GM06990 (cell line): Measurements from ENCODE around the gene CLEC1A.

Experiments
- DNase-seq: peaks from one replicate; pipeline ENCODE4 v3.0.0-alpha.2; 2011; ENCODE audit not compliant: insufficient read length; ENCODE audit errors: extremely low read depth
- H3K27me3 ChIP-seq: replicated peaks from 2 replicates; pipeline ENCODE4 v1.6.0; 2011; ENCODE audit warnings: low read length; ENCODE audit not compliant: control insufficient read depth, insufficient read depth
- H3K36me3 ChIP-seq: 2 replicates; pipeline ENCODE4 v1.5.1; 2011; ENCODE audit warnings: low read length; ENCODE audit not compliant: control insufficient read depth, insufficient read depth
- H3K4me3 ChIP-seq: replicated peaks from 2 replicates; pipeline ENCODE4 v1.5.1; 2011; ENCODE audit warnings: low read depth, mild to moderate bottlenecking, control low read depth, low read length
- TF ChIP-seq, protein P1 (sequence below): IDR thresholded peaks from 2 replicates; pipeline ENCODE4 v1.5.1; 2011; ENCODE audit warnings: low read length, control low read depth, mild to moderate bottlenecking, inconsistent platforms; ENCODE audit not compliant: insufficient read depth, poor library complexity, severe bottlenecking

The CLEC1A gene, protein sequence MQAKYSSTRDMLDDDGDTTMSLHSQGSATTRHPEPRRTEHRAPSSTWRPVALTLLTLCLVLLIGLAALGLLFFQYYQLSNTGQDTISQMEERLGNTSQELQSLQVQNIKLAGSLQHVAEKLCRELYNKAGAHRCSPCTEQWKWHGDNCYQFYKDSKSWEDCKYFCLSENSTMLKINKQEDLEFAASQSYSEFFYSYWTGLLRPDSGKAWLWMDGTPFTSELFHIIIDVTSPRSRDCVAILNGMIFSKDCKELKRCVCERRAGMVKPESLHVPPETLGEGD

DNA sequence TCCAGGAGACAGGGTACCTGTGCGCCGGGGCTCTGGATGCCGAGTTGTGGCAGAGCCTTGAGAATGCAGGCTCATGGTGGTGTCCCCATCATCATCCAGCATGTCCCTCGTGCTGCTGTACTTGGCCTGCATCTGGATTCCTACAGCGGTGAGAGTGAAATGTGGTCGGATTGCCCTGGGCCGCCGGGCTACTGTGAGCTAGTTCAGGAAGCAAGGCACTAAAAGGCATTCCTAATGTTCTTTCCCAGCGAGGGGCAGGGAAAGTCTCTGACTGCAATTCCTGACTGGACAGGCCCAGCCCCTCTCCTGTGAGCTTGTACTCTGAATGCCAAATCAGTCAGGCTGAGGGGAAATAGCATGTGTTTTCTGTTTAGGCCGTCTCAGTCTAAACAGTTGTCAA, at the start of gene CLEC1A:
Gene CLEC1A (minus strand): TSS at position 195 of the 400 bp plus-strand sequence. CDS start 63 bp downstream, at position 132.
- Histone ChIP-seq H3K4me3 (no peak within 1 kb of the TSS), H3K36me3 (no peaks in the 10 kb centered on the region), H3K27me3 (no peaks in the 10 kb centered on the region)
- TF ChIP-seq, protein P1, sequence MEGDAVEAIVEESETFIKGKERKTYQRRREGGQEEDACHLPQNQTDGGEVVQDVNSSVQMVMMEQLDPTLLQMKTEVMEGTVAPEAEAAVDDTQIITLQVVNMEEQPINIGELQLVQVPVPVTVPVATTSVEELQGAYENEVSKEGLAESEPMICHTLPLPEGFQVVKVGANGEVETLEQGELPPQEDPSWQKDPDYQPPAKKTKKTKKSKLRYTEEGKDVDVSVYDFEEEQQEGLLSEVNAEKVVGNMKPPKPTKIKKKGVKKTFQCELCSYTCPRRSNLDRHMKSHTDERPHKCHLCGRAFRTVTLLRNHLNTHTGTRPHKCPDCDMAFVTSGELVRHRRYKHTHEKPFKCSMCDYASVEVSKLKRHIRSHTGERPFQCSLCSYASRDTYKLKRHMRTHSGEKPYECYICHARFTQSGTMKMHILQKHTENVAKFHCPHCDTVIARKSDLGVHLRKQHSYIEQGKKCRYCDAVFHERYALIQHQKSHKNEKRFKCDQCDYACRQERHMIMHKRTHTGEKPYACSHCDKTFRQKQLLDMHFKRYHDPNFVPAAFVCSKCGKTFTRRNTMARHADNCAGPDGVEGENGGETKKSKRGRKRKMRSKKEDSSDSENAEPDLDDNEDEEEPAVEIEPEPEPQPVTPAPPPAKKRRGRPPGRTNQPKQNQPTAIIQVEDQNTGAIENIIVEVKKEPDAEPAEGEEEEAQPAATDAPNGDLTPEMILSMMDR, result no peak
- DNase-seq, result no peak

DNA sequence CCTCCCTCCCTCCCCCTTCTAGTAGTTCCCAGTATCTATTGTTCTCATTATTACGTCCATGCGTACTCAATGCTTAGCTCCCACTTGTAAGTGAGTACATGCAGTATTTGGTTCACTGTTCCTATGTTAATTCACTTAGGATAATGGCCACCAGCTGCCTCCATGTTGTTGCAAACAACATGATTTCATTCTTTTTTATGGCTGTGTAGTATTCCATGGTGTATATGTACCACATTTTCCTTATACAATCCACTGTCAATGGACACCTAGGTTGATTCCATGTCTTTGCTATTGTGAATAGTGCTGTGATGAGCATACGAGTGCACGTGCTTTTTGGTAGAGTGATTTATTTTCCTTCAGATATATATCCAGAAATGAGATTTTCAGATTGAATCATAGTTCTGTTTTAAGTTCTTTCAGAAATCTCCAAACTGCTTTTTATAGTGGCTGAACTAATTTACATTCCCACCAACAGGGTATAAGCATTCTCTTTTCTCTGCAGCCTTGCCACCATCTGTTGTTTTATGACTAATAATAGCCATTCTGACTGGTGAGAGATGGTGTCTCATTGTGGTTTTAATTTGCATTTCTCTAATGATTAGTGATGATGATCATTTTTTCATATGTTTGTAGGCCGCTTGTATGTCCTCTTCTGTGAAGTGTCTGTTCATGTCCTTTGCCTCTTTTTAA, 49.1 kb upstream of the CLEC1A start:
- H3K27me3 ChIP-seq, result no peaks in the 10 kb centered on the region
- TF ChIP-seq, protein P1, result no peak

GRCh38 chr12:10142976-10143589, 44.3 kb upstream of the CLEC1A start:
- TF ChIP-seq, protein P1, result no peak
- no peak for DNase-seq
- H3K36me3 ChIP-seq, result no peaks in the 10 kb centered on the region
- H3K27me3 ChIP-seq, result no peaks in the 10 kb centered on the region
- no peak overlapping the region for H3K4me3 ChIP-seq

More for the DNA sequence above, 49.1 kb upstream of the CLEC1A start:
- Histone ChIP-seq H3K36me3 (no peaks in the 10 kb centered on the region), H3K4me3 (no peak overlapping the region)
- DNase-seq, result no peak

DNA sequence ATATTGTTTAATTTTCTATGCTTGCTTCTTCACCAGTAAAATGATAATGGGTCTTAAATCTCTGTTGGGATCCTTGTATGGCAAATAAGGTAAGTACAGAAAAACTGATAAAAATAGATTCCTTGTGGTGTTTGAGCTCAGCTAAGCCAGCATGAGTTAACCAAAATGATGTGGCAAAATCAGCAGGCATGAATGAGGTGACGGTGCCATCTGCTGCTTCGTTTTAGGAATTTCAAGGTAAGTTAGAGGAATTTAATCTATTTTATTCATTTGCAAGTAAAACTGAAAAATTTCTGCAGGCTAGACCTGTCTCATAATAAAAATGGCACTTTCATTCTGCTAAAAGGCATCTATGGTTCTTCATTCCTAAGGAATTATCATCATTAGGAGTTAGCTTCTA, 41.2 kb upstream of the CLEC1A start:
- TF ChIP-seq, protein P1, result peak; percentile 50
- H3K36me3 ChIP-seq, result no peaks in the 10 kb centered on the region
- no peak overlapping the region for H3K4me3 ChIP-seq
- H3K27me3 ChIP-seq, result no peaks in the 10 kb centered on the region
- DNase-seq, result peak; percentile 29

- Histone ChIP-seq H3K27me3 (no peaks in the 10 kb centered on the region), H3K36me3 (no peaks in the 10 kb centered on the region), H3K4me3 (no peak overlapping the region)
- DNase-seq, result no peak
- TF ChIP-seq, protein P1, result no peak
Measured at GRCh38 chr12:10136637-10137205, 37.9 kb upstream of the CLEC1A start.
